ENCODE data around the gene ACVR1.

DNA sequence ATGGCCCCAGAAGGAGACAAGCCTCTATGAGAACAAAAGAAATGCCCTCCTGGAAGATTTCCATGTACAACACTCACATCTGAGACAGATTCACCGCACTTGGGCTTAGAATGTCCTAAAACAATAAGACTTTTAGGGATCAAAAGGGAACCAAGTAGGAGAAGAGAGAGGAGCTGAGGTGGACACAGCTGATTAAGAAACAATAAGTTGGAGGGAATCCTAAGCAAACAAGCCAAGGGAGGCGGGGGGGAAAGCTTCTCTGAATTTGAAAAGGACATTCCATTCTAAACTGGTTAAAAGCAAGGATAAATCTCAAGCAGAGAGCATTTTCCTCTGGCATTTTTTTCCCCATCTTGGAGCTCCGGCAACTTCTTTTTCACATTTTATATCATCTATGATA, 9.9 kb downstream of the ACVR1 start:
- TF ChIP-seq, protein P1, sequence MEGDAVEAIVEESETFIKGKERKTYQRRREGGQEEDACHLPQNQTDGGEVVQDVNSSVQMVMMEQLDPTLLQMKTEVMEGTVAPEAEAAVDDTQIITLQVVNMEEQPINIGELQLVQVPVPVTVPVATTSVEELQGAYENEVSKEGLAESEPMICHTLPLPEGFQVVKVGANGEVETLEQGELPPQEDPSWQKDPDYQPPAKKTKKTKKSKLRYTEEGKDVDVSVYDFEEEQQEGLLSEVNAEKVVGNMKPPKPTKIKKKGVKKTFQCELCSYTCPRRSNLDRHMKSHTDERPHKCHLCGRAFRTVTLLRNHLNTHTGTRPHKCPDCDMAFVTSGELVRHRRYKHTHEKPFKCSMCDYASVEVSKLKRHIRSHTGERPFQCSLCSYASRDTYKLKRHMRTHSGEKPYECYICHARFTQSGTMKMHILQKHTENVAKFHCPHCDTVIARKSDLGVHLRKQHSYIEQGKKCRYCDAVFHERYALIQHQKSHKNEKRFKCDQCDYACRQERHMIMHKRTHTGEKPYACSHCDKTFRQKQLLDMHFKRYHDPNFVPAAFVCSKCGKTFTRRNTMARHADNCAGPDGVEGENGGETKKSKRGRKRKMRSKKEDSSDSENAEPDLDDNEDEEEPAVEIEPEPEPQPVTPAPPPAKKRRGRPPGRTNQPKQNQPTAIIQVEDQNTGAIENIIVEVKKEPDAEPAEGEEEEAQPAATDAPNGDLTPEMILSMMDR (IDR thresholded peaks at IDR 0.05), result no peak
- TF ChIP-seq POLR2A (IDR thresholded peaks at IDR 0.05), result no peak

Data from testis (tissue), 2 donors.